Natural killer cell (primary cell): Measurements from ENCODE around the gene DGCR6. TPM values are rescaled to one million over a fixed set of nuclear protein-coding genes. Genes with fewer than 3 reads are reported as not detected.

ENCODE experiments used
- ATAC-seq, 3 donors: fragments of 150-1000 bp in 2 of 3; fragments of 200-7000 bp in 1 of 3; cut with Tn5 transposase; 1 replicate in 1 of 3; 2 replicates in 2 of 3; pipeline ENCODE4 v1.10.0; 2021; ENCODE audit warnings: mild to moderate bottlenecking in 2 of 3, moderate library complexity in 2 of 3
- DNase-seq, 2 donors: peaks; one replicate each; pipeline versions ENCODE4 v3.0.0 to v3.0.0-alpha.2; 2013 to 2021; ENCODE audit warnings: mixed read lengths in 1 of 2
- H3K27ac ChIP-seq: one replicate; pipeline ENCODE4 v1.5.1; 2013; ENCODE audit warnings: mild to moderate bottlenecking, low read length
- H3K27me3 ChIP-seq: one replicate; pipeline ENCODE4 v1.6.1; 2013; ENCODE audit warnings: low read length; ENCODE audit not compliant: control insufficient read depth, insufficient read depth
- H3K36me3 ChIP-seq: one replicate; pipeline ENCODE4 v1.6.1; 2013; ENCODE audit warnings: low read length; ENCODE audit not compliant: control insufficient read depth, insufficient read depth
- H3K4me1 ChIP-seq: one replicate; pipeline ENCODE4 v1.6.1; 2013; ENCODE audit warnings: low read length; ENCODE audit not compliant: control insufficient read depth, insufficient read depth
- H3K4me3 ChIP-seq: one replicate; pipeline ENCODE4 v1.5.1; 2013; ENCODE audit warnings: low read length
- H3K9me3 ChIP-seq: one replicate; pipeline ENCODE4 v1.6.1; 2013; ENCODE audit warnings: low read length; ENCODE audit not compliant: control insufficient read depth, insufficient read depth
- H3K27ac Mint-ChIP-seq, 2 donors: one replicate each; pipeline ENCODE4 v1.8.0; 2022; ENCODE audit warnings: mild to moderate bottlenecking in 2 of 2, mixed read lengths in 2 of 2, moderate library complexity in 1 of 2
- H3K27me3 Mint-ChIP-seq, 2 donors: one replicate each; pipeline ENCODE4 v1.8.0; 2022; ENCODE audit warnings: low read depth in 2 of 2, mixed read lengths in 2 of 2
- H3K36me3 Mint-ChIP-seq: one replicate; pipeline ENCODE4 v1.8.0; 2022; ENCODE audit warnings: mixed read lengths
- H3K4me1 Mint-ChIP-seq, 2 donors: one replicate each; pipeline ENCODE4 v1.8.0; 2022; ENCODE audit warnings: mixed read lengths in 2 of 2
- H3K4me3 Mint-ChIP-seq: one replicate; pipeline ENCODE4 v1.8.0; 2022; ENCODE audit warnings: mild to moderate bottlenecking, moderate library complexity, mixed read lengths
- H3K9me3 Mint-ChIP-seq, 2 donors: one replicate each; pipeline ENCODE4 v1.8.0; 2022; ENCODE audit warnings: mixed read lengths in 2 of 2
- WGBS: methylation state at CpG from one replicate; pipeline ENCODE4 v1.1.7; 2013; ENCODE audit warnings: missing lambda C conversion rate; ENCODE audit not compliant: insufficient coverage; 5-methylcytosine and 5-hydroxymethylcytosine counted together
- intact Hi-C: fragments of 100-400 bp; cut with micrococcal nuclease; formaldehyde crosslinking; loops from one replicate; pipeline ENCODE4 v1.14.2; 2022
- total RNA-seq, 4 donors: library from RNA; stranded (reverse); fragments of 120-200 nt in 1 of 4; gene quantifications; one replicate each; pipeline versions ENCODE4 v1.2.3 to v1.2.4, GENCODE V29; 2013 to 2022
- TF ChIP-seq, protein P1 (sequence below): fragments of 200-600 bp; IDR thresholded peaks from one replicate; pipeline ENCODE4 v1.8.0; 2022; ENCODE audit warnings: antibody characterized with exemption

The DGCR6 gene
- total RNA-seq, 3 donors from 2014 or later (not counting 1 experiment from before 2014, with no cell fraction given), result 5.8 to 8.2 (median 8.1) TPM

DNA sequence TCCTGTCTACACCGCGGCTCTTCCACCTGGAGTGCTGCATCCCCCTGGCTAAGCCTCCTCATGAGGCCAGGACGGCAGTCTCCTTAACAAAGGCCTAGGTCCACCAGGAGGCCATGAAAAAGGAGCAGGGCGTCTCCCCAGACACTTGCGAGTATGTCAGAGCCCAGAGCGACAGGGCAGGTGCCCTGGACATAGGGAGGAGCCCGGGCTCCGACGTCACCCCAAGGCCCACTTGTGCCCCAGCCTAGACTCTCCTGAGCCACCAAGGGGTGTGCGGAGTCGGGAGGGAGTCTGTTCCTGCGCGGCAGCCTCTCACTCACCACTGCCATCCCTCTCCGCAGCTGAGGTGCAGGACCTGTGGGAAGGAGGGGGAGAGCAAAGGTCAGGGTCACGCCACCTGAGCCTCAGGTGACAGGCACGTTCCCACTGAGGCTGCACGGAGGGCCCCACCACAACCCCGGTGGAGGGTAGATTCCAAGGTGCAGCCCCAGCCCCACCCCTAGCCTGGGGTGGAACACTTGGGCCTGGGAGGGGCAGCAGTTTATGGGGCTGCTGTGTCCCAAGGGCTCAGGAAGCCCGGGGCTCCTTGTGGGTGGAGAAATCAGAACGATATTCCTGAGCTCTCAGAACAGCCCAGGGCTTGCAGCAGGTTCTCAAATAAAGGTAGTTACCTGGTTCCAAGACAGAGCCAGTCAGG, 19.4 kb downstream of the DGCR6 start:
- Mint-ChIP-seq H3K27me3 (no peaks in the 10 kb centered on the region), H3K4me1 (no peaks in the 10 kb centered on the region), H3K36me3 (no peaks in the 10 kb centered on the region), H3K27ac (no peak overlapping the region), H3K4me3 (no peak overlapping the region), H3K9me3 (no peaks in the 10 kb centered on the region)
- no peak for ATAC-seq
- no peak overlapping the region for H3K27ac ChIP-seq
- H3K4me3 ChIP-seq, result no peak overlapping the region
- DNase-seq, result no peak
- H3K27me3 ChIP-seq, result no peaks in the 10 kb centered on the region
- no peaks in the 10 kb centered on the region for H3K9me3 ChIP-seq
- no peaks in the 10 kb centered on the region for H3K4me1 ChIP-seq
- TF ChIP-seq, protein P1, sequence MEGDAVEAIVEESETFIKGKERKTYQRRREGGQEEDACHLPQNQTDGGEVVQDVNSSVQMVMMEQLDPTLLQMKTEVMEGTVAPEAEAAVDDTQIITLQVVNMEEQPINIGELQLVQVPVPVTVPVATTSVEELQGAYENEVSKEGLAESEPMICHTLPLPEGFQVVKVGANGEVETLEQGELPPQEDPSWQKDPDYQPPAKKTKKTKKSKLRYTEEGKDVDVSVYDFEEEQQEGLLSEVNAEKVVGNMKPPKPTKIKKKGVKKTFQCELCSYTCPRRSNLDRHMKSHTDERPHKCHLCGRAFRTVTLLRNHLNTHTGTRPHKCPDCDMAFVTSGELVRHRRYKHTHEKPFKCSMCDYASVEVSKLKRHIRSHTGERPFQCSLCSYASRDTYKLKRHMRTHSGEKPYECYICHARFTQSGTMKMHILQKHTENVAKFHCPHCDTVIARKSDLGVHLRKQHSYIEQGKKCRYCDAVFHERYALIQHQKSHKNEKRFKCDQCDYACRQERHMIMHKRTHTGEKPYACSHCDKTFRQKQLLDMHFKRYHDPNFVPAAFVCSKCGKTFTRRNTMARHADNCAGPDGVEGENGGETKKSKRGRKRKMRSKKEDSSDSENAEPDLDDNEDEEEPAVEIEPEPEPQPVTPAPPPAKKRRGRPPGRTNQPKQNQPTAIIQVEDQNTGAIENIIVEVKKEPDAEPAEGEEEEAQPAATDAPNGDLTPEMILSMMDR, result no peak
- no CpG with 5 or more reads among the region's 20 CpGs for WGBS
- intact Hi-C loops, result no loop called here
- no peaks in the 10 kb centered on the region for H3K36me3 ChIP-seq

DNA sequence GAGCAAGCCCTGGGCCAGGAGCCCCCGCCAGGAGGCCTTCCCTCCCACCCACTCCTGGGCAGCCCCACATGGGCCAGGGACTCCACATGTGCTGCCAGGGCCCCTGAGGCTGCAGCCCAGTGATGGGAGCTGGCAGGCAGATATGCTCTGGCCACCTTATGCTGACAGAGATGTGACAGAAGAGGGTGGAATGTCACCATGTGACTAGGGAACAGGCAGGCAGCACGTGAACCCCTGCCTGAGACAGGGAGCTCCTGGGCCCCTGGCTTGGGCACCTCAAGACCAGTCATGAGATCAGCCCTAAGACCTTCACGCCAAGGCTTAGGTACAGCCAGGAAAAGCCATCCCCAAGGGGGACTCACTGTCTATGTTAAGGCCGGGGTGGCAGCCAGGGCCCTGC, 20.9 kb downstream of the DGCR6 start:
- no peak overlapping the region for H3K4me3 ChIP-seq
- no peak overlapping the region for H3K4me3 Mint-ChIP-seq
- no peaks in the 10 kb centered on the region for H3K27me3 Mint-ChIP-seq
- H3K27ac Mint-ChIP-seq, result no peak overlapping the region
- no peak for ATAC-seq
- no peaks in the 10 kb centered on the region for H3K27me3 ChIP-seq
- no peaks in the 10 kb centered on the region for H3K4me1 ChIP-seq
- intact Hi-C loops, result no loop called here
- no peaks in the 10 kb centered on the region for H3K9me3 Mint-ChIP-seq
- no peaks in the 10 kb centered on the region for H3K9me3 ChIP-seq
- WGBS, result no CpG with 5 or more reads among the region's 4 CpGs
- TF ChIP-seq, protein P1, result no peak
- H3K27ac ChIP-seq, result no peak overlapping the region
- no peak for DNase-seq
- H3K4me1 Mint-ChIP-seq, result no peaks in the 10 kb centered on the region
- H3K36me3 Mint-ChIP-seq, result no peaks in the 10 kb centered on the region
- no peaks in the 10 kb centered on the region for H3K36me3 ChIP-seq

DNA sequence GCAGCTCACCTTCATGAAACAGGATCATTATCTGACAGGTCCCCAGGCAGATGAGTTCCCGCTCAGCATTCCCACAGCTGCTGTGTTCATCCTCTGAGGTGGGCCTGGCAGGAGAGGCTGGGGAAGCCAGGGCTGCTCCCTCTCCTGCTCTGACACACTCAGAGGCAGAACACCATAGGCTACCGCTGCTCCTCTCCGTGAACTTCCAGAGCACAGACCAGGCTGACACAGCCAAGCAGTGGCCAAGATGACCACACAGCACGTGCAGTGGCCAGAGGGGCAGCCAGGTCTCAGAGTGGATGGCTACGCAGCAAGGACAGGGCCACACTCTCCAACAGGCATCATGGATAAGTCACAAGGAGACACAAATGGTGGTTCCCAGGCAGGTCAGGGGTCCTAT, 21.5 kb downstream of the DGCR6 start:
- no peak for ATAC-seq
- Histone ChIP-seq H3K4me1 (no peaks in the 10 kb centered on the region), H3K27me3 (no peaks in the 10 kb centered on the region), H3K36me3 (no peaks in the 10 kb centered on the region), H3K9me3 (no peaks in the 10 kb centered on the region), H3K27ac (no peak overlapping the region), H3K4me3 (no peak overlapping the region)
- H3K4me3 Mint-ChIP-seq, result no peak overlapping the region
- H3K9me3 Mint-ChIP-seq, result no peaks in the 10 kb centered on the region
- no peaks in the 10 kb centered on the region for H3K4me1 Mint-ChIP-seq
- no CpG with 5 or more reads among the region's 5 CpGs for WGBS
- H3K27me3 Mint-ChIP-seq, result no peaks in the 10 kb centered on the region
- no peak overlapping the region for H3K27ac Mint-ChIP-seq
- no peaks in the 10 kb centered on the region for H3K36me3 Mint-ChIP-seq
- intact Hi-C loops, result no loop called here
- DNase-seq, result no peak
- TF ChIP-seq, protein P1, result no peak

DNA sequence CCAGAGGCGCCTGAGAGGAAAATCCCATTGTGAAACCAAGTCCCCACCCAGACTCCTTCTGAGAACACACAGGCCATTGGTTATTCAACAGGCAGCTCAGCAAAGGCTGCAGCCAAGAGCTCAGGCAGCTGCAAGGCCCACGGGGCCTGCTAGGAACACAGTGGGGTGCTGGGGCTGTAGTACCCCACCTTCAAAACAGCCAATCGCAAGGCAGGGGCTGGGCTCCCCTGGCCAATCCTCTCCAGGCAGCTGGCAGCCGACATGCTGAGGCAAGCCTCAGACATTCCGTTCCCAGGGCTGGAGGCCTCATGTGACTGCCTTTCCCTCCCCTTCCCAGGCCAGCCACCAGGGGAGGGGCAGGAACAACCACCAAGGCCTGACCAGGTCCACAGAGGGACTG, 23.3 kb downstream of the DGCR6 start:
- Mint-ChIP-seq H3K27me3 (no peaks in the 10 kb centered on the region), H3K4me3 (no peak overlapping the region), H3K9me3 (no peaks in the 10 kb centered on the region), H3K4me1 (no peaks in the 10 kb centered on the region), H3K36me3 (no peaks in the 10 kb centered on the region), H3K27ac (no peak overlapping the region)
- Histone ChIP-seq H3K36me3 (no peaks in the 10 kb centered on the region), H3K27ac (no peak overlapping the region), H3K9me3 (no peaks in the 10 kb centered on the region), H3K4me3 (no peak overlapping the region), H3K4me1 (no peaks in the 10 kb centered on the region), H3K27me3 (no peaks in the 10 kb centered on the region)
- TF ChIP-seq, protein P1, result no peak
- WGBS, result no CpG with 5 or more reads among the region's 5 CpGs
- ATAC-seq (no peak), DNase-seq (no peak)
- intact Hi-C loops, result no loop called here
